Trophoblast cell (in vitro differentiated cells and primary cell): Measurements from ENCODE around the gene EIF4G3.

Experiments
- DNase-seq, 2 donors: peaks; one replicate each; pipeline ENCODE4 v3.0.0-alpha.2; 2016
- H2AFZ ChIP-seq: 2 replicates; pipeline ENCODE4 v1.6.1; 2013; ENCODE audit warnings: low read length, moderate library complexity, mild to moderate bottlenecking; ENCODE audit not compliant: insufficient read depth, poor library complexity
- H2AK5ac ChIP-seq: 2 replicates; pipeline ENCODE4 v1.6.1; 2013; ENCODE audit warnings: mild to moderate bottlenecking, low read length
- H2BK120ac ChIP-seq: 2 replicates; pipeline ENCODE4 v1.6.1; 2013; ENCODE audit warnings: low read length, mild to moderate bottlenecking, moderate library complexity; ENCODE audit not compliant: insufficient read depth, poor library complexity
- H2BK12ac ChIP-seq: 2 replicates; pipeline ENCODE4 v1.6.1; 2013; ENCODE audit warnings: mild to moderate bottlenecking, low read length, moderate library complexity
- H2BK5ac ChIP-seq: 2 replicates; pipeline ENCODE4 v1.6.1; 2013; ENCODE audit warnings: low read length, low read depth, moderate library complexity, mild to moderate bottlenecking; ENCODE audit not compliant: poor library complexity
- H3K14ac ChIP-seq: 2 replicates; pipeline ENCODE4 v1.6.1; 2013; ENCODE audit warnings: mild to moderate bottlenecking, low read length
- H3K18ac ChIP-seq: 2 replicates; pipeline ENCODE4 v1.6.1; 2013; ENCODE audit warnings: mild to moderate bottlenecking, low read length
- H3K23ac ChIP-seq: 2 replicates; pipeline ENCODE4 v1.6.1; 2013; ENCODE audit warnings: low read length
- H3K27ac ChIP-seq: 2 replicates; pipeline ENCODE4 v1.5.1; 2013; ENCODE audit warnings: low read depth, mild to moderate bottlenecking, inconsistent platforms, low read length, moderate library complexity
- H3K27me3 ChIP-seq: 2 replicates; pipeline ENCODE4 v1.6.1; 2013; ENCODE audit warnings: inconsistent platforms, mild to moderate bottlenecking, low read length, moderate library complexity; ENCODE audit not compliant: insufficient read depth
- H3K36me3 ChIP-seq, 2 experiments: 1 replicate in 1 of 2; 2 replicates in 1 of 2; pipeline ENCODE4 v1.6.1; 2013; ENCODE audit warnings: low read length in 2 of 2, mild to moderate bottlenecking in 2 of 2, moderate library complexity in 1 of 2; ENCODE audit not compliant: insufficient read depth in 2 of 2, control insufficient read depth in 1 of 2
- H3K4ac ChIP-seq: 2 replicates; pipeline ENCODE4 v1.6.1; 2013; ENCODE audit warnings: low read depth, mild to moderate bottlenecking, low read length, moderate library complexity
- H3K4me1 ChIP-seq, 2 experiments: 1 replicate in 1 of 2; 2 replicates in 1 of 2; pipeline ENCODE4 v1.6.1; 2013; ENCODE audit warnings: low read length in 2 of 2, mild to moderate bottlenecking in 2 of 2, moderate library complexity in 1 of 2; ENCODE audit not compliant: insufficient read depth in 2 of 2, control insufficient read depth in 1 of 2
- H3K4me2 ChIP-seq: 2 replicates; pipeline ENCODE4 v1.6.1; 2013; ENCODE audit warnings: inconsistent platforms, mild to moderate bottlenecking, low read length, moderate library complexity
- H3K4me3 ChIP-seq: 2 replicates; pipeline ENCODE4 v1.5.1; 2013; ENCODE audit warnings: mild to moderate bottlenecking, low read depth, low read length, inconsistent platforms
- H3K79me1 ChIP-seq: one replicate; pipeline ENCODE4 v1.6.1; 2013; ENCODE audit warnings: low read length
- H3K79me2 ChIP-seq: 2 replicates; pipeline ENCODE4 v1.6.1; 2013; ENCODE audit warnings: low read length, mild to moderate bottlenecking; ENCODE audit not compliant: control insufficient read depth, insufficient read depth, poor library complexity
- H3K9ac ChIP-seq: 2 replicates; pipeline ENCODE4 v1.6.1; 2013; ENCODE audit warnings: mild to moderate bottlenecking, low read length
- H3K9me3 ChIP-seq: 2 replicates; pipeline ENCODE4 v1.6.1; 2013; ENCODE audit warnings: low read depth, mild to moderate bottlenecking, control low read depth, inconsistent platforms, low read length; ENCODE audit not compliant: insufficient read depth
- H4K12ac ChIP-seq: 2 replicates; pipeline ENCODE4 v1.6.1; 2013; ENCODE audit warnings: low read depth, mild to moderate bottlenecking, low read length, moderate library complexity
- H4K8ac ChIP-seq: 2 replicates; pipeline ENCODE4 v1.6.1; 2013; ENCODE audit warnings: low read depth, mild to moderate bottlenecking, low read length, moderate library complexity
- H4K91ac ChIP-seq: one replicate; pipeline ENCODE4 v1.6.1; 2013; ENCODE audit warnings: low read depth, mild to moderate bottlenecking, low read length, moderate library complexity
- WGBS: extraction: QIAGEN DNeasy Blood & Tissue Kit; methylation state at CpG from one replicate; pipeline ENCODE4 v1.1.7; 2013; ENCODE audit warnings: missing lambda C conversion rate; ENCODE audit not compliant: insufficient read length, insufficient coverage; ENCODE audit errors: extremely low coverage; 5-methylcytosine and 5-hydroxymethylcytosine counted together

The EIF4G3 gene

DNA sequence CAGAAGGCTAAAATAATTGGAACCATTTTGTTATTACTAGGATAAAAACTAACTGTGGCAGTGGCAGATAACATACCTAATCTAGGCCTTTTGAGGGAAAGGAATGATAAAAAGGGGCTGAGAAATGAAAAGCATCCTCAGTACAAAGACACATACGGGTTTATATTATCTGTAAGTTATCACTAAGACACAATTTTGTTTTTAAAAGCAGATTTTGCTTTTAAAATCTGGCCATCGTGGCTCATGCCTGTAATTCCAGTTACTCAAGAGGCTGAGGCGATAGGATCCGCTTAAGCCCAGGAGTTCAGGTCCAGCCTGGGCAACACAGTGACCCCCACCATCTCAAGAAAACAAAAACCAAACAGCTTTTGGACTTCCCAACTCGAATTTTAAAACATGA lies 364.8 kb downstream of the EIF4G3 start:
- Histone ChIP-seq H3K9ac (no peak overlapping the region), H3K4me1 (no peaks in the 10 kb centered on the region)
- no CpG with 5 or more reads among the region's 5 CpGs for WGBS

DNA sequence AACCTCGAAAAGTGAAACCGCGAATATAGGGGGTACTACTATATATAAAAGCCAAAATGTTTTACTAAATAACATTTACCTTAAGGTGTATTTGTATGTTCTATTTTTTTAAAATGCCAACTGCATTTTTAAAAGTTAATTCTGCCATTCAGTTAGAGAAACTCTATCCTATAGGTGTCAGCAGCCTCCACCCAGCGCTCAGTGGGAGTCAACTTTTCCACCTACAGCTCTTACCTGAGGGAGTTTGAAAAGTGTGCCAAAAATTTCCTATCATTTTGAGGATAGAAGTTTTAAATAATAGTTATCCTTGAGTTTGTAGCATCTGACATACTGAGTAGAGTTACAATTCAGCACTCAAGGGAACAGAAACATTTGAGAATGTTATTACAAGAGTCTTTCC lies 383.5 kb downstream of the EIF4G3 start:
- Histone ChIP-seq H3K4me1 (peaks cover 0 to 2% of the 10 kb centered on the region in 2 experiments), H4K91ac (no peak overlapping the region), H4K8ac (no peak overlapping the region), H3K27ac (no peak overlapping the region), H3K79me1 (no peaks in the 10 kb centered on the region), H2AK5ac (no peak overlapping the region), H2BK5ac (no peak overlapping the region), H2BK120ac (no peak overlapping the region), H2AFZ (no peak overlapping the region), H3K18ac (no peak overlapping the region), H3K4me2 (no peak overlapping the region), H3K4me3 (no peak overlapping the region), H3K9ac (no peak overlapping the region), H4K12ac (no peak overlapping the region), H3K9me3 (no peaks in the 10 kb centered on the region), H3K23ac (no peak overlapping the region), H3K14ac (no peak overlapping the region), H3K36me3 (no peaks in the 10 kb centered on the region), H2BK12ac (no peak overlapping the region), H3K27me3 (no peaks in the 10 kb centered on the region), H3K79me2 (no peaks in the 10 kb centered on the region), H3K4ac (no peak overlapping the region)
- no peak for DNase-seq
- WGBS, result no CpG with 5 or more reads among the region's 4 CpGs

More for the DNA sequence above, 364.8 kb downstream of the EIF4G3 start:
- Histone ChIP-seq H2AFZ (no peak overlapping the region), H3K18ac (no peak overlapping the region), H2BK5ac (no peak overlapping the region), H3K27ac (no peak overlapping the region), H2BK12ac (no peak overlapping the region), H3K9me3 (no peaks in the 10 kb centered on the region), H3K79me1 (no peaks in the 10 kb centered on the region), H2BK120ac (no peak overlapping the region), H3K14ac (no peak overlapping the region), H4K12ac (no peak overlapping the region), H3K23ac (no peak overlapping the region), H3K4me2 (no peak overlapping the region), H3K27me3 (no peaks in the 10 kb centered on the region), H3K79me2 (no peaks in the 10 kb centered on the region), H3K36me3 (peaks cover 4 to 9% of the 10 kb centered on the region in 2 experiments), H4K91ac (no peak overlapping the region), H3K4ac (no peak overlapping the region), H3K4me3 (no peak overlapping the region), H2AK5ac (no peak overlapping the region), H4K8ac (no peak overlapping the region)
- peak; percentile 46 to 89 for DNase-seq

DNA sequence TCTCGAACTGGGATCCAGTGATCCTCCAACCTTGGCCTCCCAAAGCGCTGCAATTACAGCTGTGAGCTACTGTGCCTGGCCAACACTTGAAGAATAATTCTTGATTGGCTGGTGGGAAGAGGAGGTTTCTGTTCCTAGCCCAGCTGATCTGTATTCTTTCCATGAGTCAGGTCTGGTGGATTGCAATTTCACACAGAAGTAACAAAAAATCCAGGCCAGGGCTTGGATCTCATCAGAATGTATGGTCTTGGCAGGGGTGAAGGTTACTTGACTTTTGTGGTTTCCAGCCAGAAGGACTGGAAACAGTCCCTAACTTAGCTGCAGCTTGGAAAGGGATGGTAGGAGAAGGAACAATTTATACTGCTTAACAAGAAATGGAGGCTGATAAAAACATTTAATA lies 384.5 kb downstream of the EIF4G3 start:
- H2BK5ac ChIP-seq, result no peak overlapping the region
- H3K18ac ChIP-seq, result no peak overlapping the region
- H3K27ac ChIP-seq, result no peak overlapping the region
- no peak overlapping the region for H2AFZ ChIP-seq
- no peak overlapping the region for H3K9ac ChIP-seq
- no peak overlapping the region for H2BK120ac ChIP-seq
- H3K9me3 ChIP-seq, result no peaks in the 10 kb centered on the region
- peaks cover 5% of the 10 kb centered on the region for H3K79me1 ChIP-seq
- H3K14ac ChIP-seq, result no peak overlapping the region
- no peak overlapping the region for H3K4me2 ChIP-seq
- no peaks in the 10 kb centered on the region for H3K27me3 ChIP-seq
- no peak overlapping the region for H3K4ac ChIP-seq
- no peaks in the 10 kb centered on the region for H3K36me3 ChIP-seq
- H4K12ac ChIP-seq, result no peak overlapping the region
- no CpG with 5 or more reads among the region's 2 CpGs for WGBS
- no peak overlapping the region for H4K91ac ChIP-seq
- H3K79me2 ChIP-seq, result peaks cover 4% of the 10 kb centered on the region
- H2AK5ac ChIP-seq, result no peak overlapping the region
- peaks cover 0 to 2% of the 10 kb centered on the region in 2 experiments for H3K4me1 ChIP-seq
- no peak overlapping the region for H2BK12ac ChIP-seq
- H3K23ac ChIP-seq, result no peak overlapping the region
- H3K4me3 ChIP-seq, result no peak overlapping the region
- H4K8ac ChIP-seq, result no peak overlapping the region
- DNase-seq, result no peak

DNA sequence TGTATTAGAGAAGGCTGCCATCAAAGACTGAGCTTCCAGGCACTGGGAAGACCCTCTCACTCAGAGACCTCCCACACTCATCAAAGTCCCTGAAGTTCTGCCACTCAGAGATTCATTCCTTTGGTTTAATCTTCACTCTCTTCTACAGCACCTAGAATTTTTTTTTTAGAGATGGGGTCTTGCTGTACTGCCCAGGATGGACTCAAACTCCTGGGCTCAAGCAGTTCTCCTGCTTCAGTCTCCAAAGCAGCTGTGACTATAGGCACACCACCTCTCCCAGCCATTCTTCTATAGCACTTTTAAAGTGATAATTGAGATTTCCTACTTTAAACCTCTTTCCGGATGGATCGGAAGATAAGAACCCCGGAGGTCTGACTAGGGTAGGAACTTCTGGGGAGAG lies 385.9 kb downstream of the EIF4G3 start:
- Histone ChIP-seq H4K91ac (no peak overlapping the region), H3K79me1 (peaks cover 15% of the 10 kb centered on the region), H3K4me1 (peaks cover 0 to 2% of the 10 kb centered on the region in 2 experiments), H3K79me2 (peaks cover 14% of the 10 kb centered on the region), H2BK12ac (no peak overlapping the region), H3K9ac (no peak overlapping the region), H3K14ac (no peak overlapping the region), H3K18ac (no peak overlapping the region), H2AK5ac (no peak overlapping the region), H3K27ac (no peak overlapping the region), H3K23ac (no peak overlapping the region), H2BK5ac (no peak overlapping the region), H3K4me2 (no peak overlapping the region), H4K8ac (no peak overlapping the region), H3K27me3 (no peaks in the 10 kb centered on the region), H3K36me3 (no peaks in the 10 kb centered on the region), H3K9me3 (no peaks in the 10 kb centered on the region), H3K4ac (no peak overlapping the region), H2BK120ac (no peak overlapping the region), H2AFZ (no peak overlapping the region), H4K12ac (no peak overlapping the region), H3K4me3 (no peak overlapping the region)
- DNase-seq, result no peak
- no CpG with 5 or more reads among the region's 3 CpGs for WGBS
